Left renal cortex interstitium (tissue), 4 donors: ENCODE data around the gene SUDS3. TPM values are rescaled to one million over a fixed set of nuclear protein-coding genes. Genes with fewer than 3 reads are reported as not detected.
"Not testable (repeated sequence)": the region's sequence is repeated elsewhere in the genome, so short reads cannot be mapped to it uniquely, and the experiment has no call there.

Experiments
- DNase-seq, 4 donors: peaks; one replicate each; pipeline ENCODE4 v3.0.0-alpha.2; 2013; ENCODE audit warnings: low read depth in 4 of 4, low spot score in 2 of 4, missing footprints in 1 of 4
- polyA plus RNA-seq, 4 donors: library from polyadenylated mRNA; unstranded; fragments of 120-200 nt; gene quantifications; one replicate each; pipeline ENCODE4 v1.2.1, GENCODE V29; 2013; ENCODE audit not compliant: insufficient read length in 4 of 4

The SUDS3 gene
- polyA plus RNA-seq = 10 to 100 TPM; 42.2 to 55.8 (median 46.8) TPM

- peak; percentile 82 to 88 (median 86) for DNase-seq
Observed at GRCh38 chr12:118376089-118377020, at the start of gene SUDS3. SUDS3 (plus strand) TSS chr12:118376555; CDS start chr12:118376692, 137 bp downstream.

DNA sequence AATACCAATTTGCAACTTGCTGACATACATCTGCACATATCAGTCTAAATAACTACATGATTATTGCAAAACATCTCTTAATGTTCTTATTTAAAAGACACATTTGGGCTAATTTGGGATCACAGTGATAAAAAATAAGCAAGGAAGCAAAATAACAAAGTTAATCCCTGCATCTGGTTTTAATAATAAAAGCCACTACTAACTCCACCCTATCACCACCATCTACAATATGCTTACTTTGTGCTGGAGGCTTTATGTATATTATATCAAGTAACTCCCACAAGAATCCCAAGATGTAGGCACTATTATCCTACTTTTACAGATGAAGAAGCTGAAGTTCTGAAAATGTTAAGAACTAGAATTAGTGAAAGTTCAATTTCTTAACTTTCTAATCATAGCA, 49.4 kb upstream of the SUDS3 start:
- no peak for DNase-seq

DNA sequence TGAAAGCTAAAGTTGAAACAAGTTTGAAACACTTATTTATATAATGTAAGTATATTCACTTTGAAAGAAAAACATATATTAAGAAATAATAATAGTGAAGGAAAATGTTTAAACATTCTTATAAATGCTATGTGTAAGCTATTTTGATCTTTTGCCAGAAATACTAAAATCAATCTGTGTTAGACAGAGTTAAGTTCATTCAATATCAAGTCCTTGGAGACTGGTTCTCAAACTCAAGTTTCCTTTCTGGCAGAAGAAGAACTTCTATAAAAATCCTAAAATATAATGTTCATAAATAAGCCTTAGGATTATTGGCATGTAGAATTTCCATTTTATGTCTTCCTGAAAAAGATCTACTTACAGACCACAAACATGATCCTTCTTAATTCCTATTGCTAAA, 49.0 kb upstream of the SUDS3 start:
- no peak for DNase-seq

- no peak for DNase-seq
Observed at GRCh38 chr12:118328486-118329330, 47.6 kb upstream of the SUDS3 start.

- DNase-seq = no peak
Observed at GRCh38 chr12:118330421-118331018, 45.8 kb upstream of the SUDS3 start.

GRCh38 chr12:118332511-118332910, 43.8 kb upstream of the SUDS3 start:
- no peak for DNase-seq

GRCh38 chr12:118334241-118334640, 42.1 kb upstream of the SUDS3 start:
- no peak for DNase-seq

DNA sequence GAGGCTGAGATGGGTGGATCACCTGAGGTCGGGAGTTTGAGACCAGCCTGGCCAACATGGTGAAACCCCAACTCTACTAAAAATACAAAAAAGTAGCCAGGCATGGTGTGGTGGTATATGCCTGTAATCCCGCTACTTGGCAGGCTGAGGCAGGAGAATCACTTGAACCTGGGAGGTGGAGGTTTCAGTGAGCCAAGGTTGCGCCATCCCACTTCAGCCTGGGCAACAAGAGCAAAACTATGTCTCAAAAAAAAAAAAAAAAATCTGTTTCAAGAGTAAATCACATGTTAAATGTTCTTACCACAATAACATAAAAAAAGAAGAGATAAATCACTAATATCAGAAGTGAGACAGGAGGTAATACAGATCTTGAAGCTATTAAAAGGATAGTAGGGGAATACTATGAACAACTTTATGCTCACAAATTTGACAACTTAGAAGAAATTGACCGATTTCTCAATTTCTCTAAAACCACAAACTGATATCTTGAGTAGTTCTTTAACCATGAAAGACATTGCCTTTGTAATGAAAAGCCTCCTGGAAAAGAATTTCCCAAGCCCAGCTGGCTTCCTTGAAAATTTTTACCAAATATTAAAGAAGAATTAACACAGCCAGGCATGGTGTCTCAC, 41.3 kb upstream of the SUDS3 start:
- DNase-seq = no peak

GRCh38 chr12:118336123-118336522, 40.2 kb upstream of the SUDS3 start:
- DNase-seq = no peak

DNA sequence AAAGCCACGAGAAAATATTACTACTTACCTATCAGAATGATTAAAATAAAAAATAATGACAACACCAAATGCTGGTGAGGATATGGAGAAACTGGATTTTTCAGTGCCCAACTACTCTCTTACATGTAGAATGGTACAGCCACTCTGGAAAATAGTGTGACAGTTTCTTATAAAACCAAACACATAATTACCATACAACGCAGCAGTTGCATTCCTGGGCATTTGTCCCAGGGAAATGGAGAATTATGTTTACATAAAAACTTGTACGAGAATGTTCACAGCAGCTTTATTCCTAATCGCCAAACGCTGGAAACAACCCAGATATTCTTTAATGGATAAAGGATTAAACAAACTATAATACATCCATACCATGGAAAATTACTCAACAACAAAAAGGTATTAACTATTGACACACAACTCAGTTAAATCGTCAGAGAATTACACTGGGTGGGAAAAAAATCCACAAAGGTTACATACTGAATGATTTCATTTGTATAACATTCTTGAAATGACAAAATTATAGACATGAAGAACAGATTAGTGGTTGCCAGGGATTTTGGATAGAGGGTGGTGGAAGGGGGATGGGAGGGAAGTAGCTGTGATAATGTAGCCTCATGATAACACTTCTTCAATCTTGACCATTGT, 39.0 kb upstream of the SUDS3 start:
- DNase-seq = no peak

DNA sequence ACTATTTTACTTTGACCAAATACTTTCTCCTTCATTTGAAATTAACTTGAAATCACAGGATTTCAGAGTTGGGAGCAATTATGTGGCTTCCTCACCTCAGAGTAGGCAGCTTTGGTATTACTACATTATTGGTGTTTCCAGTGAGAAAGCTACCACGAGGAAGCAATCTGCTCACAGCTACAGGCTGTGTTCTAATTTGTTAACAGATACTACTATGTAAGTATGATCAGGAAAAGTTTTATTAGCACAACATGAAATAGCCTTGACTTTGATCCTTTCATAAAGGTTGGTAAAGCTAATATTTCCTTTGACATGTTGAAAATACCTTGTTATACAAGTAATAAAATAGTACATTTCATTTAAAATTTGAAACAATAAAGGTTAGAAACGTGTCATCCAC, 34.3 kb upstream of the SUDS3 start:
- no peak for DNase-seq

- no peak for DNase-seq
Observed at GRCh38 chr12:118344829-118345228, 31.5 kb upstream of the SUDS3 start.

DNA sequence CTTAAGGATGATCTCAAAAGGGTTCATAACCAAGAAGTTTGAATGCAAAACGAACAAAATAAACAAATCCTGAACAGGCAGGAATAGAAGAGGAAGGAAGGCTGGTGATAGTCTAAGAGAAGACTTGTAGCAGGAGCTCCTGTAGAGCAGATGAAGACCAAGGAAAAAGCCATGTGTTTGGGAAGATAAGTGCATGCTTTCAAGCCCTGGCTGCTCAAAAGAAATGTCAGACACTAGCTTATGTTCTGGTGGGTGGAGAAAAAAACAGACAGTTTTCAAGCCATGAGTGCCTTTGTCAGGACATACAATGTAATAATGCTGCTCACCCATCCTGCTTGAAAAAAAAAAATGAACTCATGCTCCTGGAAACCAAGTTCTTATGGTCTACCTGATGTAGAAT, 31.0 kb upstream of the SUDS3 start:
- no peak for DNase-seq

- DNase-seq = no peak
Observed at GRCh38 chr12:118346895-118347294, 29.5 kb upstream of the SUDS3 start.

DNA sequence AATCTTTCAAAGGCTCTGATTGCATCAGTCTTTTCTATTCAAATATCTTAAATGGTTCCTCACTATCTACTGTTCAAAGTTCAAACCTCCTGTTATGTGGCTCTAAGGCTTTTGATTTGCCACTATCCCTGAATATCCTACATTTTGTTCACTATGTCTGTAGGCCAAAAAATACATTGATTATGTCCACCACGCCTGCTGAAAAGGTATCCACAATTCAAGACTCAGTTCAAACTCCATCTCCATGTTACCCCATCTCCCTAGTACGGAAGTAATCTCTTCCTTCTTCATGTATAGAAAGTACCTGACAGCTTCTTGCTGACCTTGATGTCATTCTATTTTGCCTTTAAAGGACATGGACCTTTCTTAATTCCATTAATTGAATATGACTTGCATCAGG, 28.4 kb upstream of the SUDS3 start:
- no peak for DNase-seq

DNA sequence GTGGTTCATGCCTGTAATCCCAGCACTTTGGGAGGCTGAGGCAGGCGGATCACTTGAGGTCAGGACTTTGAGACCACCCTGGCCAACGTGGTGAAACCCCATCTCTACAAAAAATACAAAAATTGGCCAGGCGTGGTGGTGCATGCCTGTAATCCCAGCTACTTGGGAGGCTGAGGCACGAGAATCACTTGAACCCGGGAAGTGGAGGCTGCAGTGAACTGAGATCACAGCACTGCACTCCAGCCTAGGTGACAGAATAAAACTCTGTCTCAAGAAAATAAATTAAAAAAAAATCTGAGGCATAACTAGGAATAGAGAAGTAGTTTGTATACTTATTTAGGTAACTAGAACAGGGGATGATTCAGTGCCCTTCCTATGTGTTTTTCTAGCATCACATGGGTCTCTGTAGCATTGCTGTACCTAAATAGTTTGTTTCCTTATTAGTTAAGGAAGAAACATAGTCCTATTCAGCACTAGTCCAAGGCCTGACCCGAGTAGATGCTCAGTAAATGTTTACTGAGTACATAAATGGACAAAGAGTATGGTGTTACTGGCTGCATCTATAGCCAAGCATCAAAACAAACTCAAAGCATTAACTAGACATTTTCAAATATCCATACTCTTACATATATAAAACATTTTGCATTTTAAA, 25.3 kb upstream of the SUDS3 start:
- DNase-seq = no peak

GRCh38 chr12:118353721-118354120, 22.6 kb upstream of the SUDS3 start:
- DNase-seq = no peak

DNA sequence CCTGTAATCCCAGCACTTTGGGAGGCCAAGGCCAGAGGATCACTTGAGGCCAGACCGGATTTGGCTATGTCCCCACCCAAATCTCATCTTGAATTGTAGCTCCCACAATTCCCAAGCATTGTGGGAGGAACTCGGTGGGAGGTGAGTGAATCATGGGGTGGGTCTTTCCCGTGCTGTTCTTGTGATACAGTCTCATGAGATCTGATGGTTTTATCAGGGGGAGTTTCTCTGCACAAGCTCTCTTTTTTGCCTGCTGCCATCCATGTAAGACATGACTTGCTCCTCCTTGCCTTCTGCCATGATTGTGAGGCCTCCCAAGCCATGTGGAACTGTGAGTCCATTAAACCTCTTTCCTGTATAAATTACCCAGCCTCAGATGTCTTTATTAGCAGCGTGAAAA, 21.9 kb upstream of the SUDS3 start:
- not testable (repeated sequence) for DNase-seq

DNA sequence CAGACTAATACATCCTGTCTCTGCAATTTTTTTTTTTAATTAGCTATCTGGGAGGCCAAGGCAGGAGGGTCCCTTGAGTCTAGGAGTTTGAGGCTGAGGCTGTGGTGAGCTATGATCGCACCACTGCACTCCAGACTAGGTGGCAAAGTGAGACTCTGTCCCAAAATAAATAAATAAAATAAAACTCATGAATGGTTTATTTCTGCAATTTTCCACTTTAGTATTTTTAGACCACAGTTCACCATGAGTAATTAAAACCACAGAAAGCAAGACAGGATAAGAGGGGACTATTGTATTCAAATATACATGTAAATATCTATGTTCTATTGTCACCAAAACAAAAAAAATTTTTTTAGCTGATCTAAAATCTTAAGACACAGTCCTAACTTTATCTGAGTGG, 21.5 kb upstream of the SUDS3 start:
- no peak for DNase-seq

GRCh38 chr12:118355843-118356242, 20.5 kb upstream of the SUDS3 start:
- no peak for DNase-seq
